GM12873 (cell line): ENCODE measurements around the gene PSMD7.

Source experiments
- CTCF ChIP-seq: IDR thresholded peaks from 2 replicates; pipeline ENCODE4 v1.5.1; 2012; ENCODE audit warnings: low read depth, mild to moderate bottlenecking, moderate library complexity, low read length, control low read depth; ENCODE audit not compliant: insufficient read depth; ENCODE audit errors: missing control alignments

Gene PSMD7

GRCh38 chr16:74322301-74322710, 25.7 kb downstream of the PSMD7 start:
- no peak for TF ChIP-seq CTCF

- TF ChIP-seq CTCF: no peak
These were observed 29.0 kb downstream of the PSMD7 start for GRCh38 chr16:74325641-74326040.
